Vagina (tissue), 2 donors: ENCODE measurements around the gene AQP5.

Source experiments
- CTCF ChIP-seq, 3 experiments: fragments of 450-650 bp in 2 of 3; fragments of 200-600 bp in 1 of 3; sonication (generic) in 1 of 3; IDR thresholded peaks; one replicate each; pipeline ENCODE4 v1.5.1; 2017 to 2019; ENCODE audit warnings: antibody characterized with exemption in 3 of 3, mild to moderate bottlenecking in 2 of 3, moderate library complexity in 2 of 3
- POLR2A ChIP-seq, 2 donors: fragments of 450-650 bp; IDR thresholded peaks; one replicate each; pipeline ENCODE4 v1.6.1; 2017; ENCODE audit warnings: antibody characterized with exemption in 2 of 2, mild to moderate bottlenecking in 2 of 2, moderate library complexity in 2 of 2
- POLR2AphosphoS5 ChIP-seq, 2 donors: sonication (generic); formaldehyde crosslinking; IDR thresholded peaks; one replicate each; pipeline ENCODE4 v1.9.0; 2017; ENCODE audit warnings: antibody characterized with exemption in 2 of 2, mild to moderate bottlenecking in 2 of 2, low read depth in 1 of 2; ENCODE audit not compliant: insufficient read depth in 1 of 2

- TF ChIP-seq CTCF (IDR thresholded peaks at IDR 0.05) (no peak), POLR2A (IDR thresholded peaks at IDR 0.05) (no peak), POLR2AphosphoS5 (IDR thresholded peaks at IDR 0.05; ENCODE audit: insufficient read depth in 1 of 2, low read depth in 1 of 2) (no peak)
Measured at GRCh38 chr12:49968471-49968870, 6.8 kb downstream of the AQP5 start.
